Prostate gland (tissue), 1 donor: Measurements from ENCODE around the gene TMEM151A.

Source experiments
- POLR2A ChIP-seq: fragments of 450-650 bp; IDR thresholded peaks from one replicate; pipeline ENCODE4 v1.6.1; 2016; ENCODE audit warnings: antibody characterized with exemption, mild to moderate bottlenecking
- POLR2AphosphoS5 ChIP-seq: sonication (generic); formaldehyde crosslinking; IDR thresholded peaks from one replicate; pipeline ENCODE4 v1.6.1; 2017; ENCODE audit warnings: antibody characterized with exemption

GRCh38 chr11:66323684-66324083 lies 32.0 kb downstream of the TMEM151A start:
- TF ChIP-seq POLR2A (no peak), POLR2AphosphoS5 (no peak)
